GM06990 (cell line): ENCODE data around the gene NR3C2.

Experiments used
- DNase-seq: peaks from one replicate; pipeline ENCODE4 v3.0.0-alpha.2; 2011; ENCODE audit not compliant: insufficient read length; ENCODE audit errors: extremely low read depth
- H3K27me3 ChIP-seq: replicated peaks from 2 replicates; pipeline ENCODE4 v1.6.0; 2011; ENCODE audit warnings: low read length; ENCODE audit not compliant: control insufficient read depth, insufficient read depth
- H3K36me3 ChIP-seq: 2 replicates; pipeline ENCODE4 v1.5.1; 2011; ENCODE audit warnings: low read length; ENCODE audit not compliant: control insufficient read depth, insufficient read depth
- H3K4me3 ChIP-seq: replicated peaks from 2 replicates; pipeline ENCODE4 v1.5.1; 2011; ENCODE audit warnings: low read depth, mild to moderate bottlenecking, control low read depth, low read length
- TF ChIP-seq, protein P1 (sequence below): IDR thresholded peaks from 2 replicates; pipeline ENCODE4 v1.5.1; 2011; ENCODE audit warnings: low read length, control low read depth, mild to moderate bottlenecking, inconsistent platforms; ENCODE audit not compliant: insufficient read depth, poor library complexity, severe bottlenecking

The NR3C2 gene

DNA sequence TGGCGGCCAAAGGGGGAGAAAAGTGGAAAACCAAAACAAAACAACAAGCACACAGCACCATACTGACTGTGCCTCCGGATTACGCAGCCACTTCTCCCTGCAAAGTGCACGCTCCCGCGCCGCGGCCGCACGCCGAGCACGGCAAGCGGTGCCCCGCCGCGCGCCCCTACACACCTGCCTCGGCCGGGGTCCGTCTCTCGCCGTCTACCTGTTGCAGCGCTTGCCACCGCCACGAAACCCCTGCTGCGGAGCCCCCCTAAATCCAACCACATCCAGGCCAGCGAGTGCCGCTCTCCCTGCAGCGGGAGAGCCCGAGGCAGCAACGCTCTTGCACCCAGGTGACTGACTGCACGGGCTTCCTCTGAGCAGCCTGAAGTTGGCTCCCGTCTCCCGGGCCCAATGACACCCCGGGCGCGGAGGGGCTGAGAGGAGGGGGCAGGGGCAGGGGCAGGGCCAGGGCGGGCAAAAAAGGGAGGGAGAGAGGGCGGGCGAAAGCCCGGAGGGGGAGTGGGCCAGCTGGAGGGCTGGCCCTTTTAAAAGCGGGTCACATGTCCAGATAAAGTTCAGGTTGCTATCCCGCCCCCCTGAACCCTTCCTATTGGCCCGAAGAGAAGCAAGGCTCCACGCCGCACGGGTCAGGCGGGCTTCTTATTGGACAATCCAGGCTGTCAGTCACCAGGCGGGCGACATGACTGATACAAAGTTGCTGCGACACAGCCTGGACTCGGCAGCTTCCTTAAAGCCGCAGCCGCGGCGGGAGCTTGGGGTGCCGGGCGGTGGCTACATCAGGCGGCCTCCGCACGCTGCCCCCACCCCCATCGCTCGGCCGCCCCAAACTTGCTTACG lies at the start of gene NR3C2:
TSS of gene NR3C2 (minus strand) at position 429 of the 846 bp plus-strand sequence.
- TF ChIP-seq, protein P1, sequence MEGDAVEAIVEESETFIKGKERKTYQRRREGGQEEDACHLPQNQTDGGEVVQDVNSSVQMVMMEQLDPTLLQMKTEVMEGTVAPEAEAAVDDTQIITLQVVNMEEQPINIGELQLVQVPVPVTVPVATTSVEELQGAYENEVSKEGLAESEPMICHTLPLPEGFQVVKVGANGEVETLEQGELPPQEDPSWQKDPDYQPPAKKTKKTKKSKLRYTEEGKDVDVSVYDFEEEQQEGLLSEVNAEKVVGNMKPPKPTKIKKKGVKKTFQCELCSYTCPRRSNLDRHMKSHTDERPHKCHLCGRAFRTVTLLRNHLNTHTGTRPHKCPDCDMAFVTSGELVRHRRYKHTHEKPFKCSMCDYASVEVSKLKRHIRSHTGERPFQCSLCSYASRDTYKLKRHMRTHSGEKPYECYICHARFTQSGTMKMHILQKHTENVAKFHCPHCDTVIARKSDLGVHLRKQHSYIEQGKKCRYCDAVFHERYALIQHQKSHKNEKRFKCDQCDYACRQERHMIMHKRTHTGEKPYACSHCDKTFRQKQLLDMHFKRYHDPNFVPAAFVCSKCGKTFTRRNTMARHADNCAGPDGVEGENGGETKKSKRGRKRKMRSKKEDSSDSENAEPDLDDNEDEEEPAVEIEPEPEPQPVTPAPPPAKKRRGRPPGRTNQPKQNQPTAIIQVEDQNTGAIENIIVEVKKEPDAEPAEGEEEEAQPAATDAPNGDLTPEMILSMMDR, result no peak
- no peaks in the 10 kb centered on the region; the same call in none of the 2 replicates for H3K27me3 ChIP-seq
- peak within 1 kb of the TSS; percentile 84 for H3K4me3 ChIP-seq
- H3K36me3 ChIP-seq, result no peaks in the 10 kb centered on the region
- peak; percentile 89 for DNase-seq

DNA sequence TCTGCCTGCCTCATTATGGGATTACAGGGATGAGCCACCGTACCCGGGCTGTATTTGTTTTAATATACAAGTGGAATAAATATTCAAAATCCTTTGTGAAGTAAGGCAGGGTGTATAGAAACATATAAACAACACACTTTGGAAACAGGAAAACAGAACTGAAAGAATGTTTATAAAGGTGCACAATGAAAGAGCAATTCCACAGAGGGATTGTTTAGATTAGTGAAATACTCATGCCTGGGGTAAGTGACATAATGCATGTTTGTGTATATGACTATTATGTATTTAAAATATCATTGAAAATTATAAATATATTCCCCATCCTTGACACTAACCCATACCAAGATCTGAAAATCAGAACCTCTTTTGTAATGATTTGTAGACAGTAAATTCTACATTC lies 45.0 kb upstream of the NR3C2 start:
- TF ChIP-seq, protein P1, result no peak
- Histone ChIP-seq H3K4me3 (no peak overlapping the region), H3K36me3 (no peaks in the 10 kb centered on the region), H3K27me3 (no peaks in the 10 kb centered on the region)
- DNase-seq, result no peak

DNA sequence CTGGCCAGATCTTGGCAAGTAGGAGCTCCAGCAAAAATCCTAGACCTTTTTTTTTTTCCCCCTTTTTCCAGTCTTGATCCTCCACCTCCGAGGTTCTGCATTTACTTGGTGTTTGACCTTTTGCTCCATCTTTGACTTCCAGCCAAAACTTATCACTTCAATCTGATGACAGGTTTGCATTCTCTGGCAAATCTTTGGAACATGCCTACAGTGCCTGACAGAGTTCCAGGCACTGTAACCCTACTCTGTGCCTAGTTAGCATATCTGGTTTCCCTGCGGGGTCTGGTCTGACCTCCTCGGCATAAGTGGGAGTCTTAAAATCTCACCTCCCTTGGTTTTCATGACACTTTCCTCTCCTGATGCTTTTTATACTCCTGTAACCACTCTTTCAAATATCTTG lies 39.4 kb upstream of the NR3C2 start:
- no peak for DNase-seq
- no peaks in the 10 kb centered on the region for H3K27me3 ChIP-seq
- TF ChIP-seq, protein P1, result no peak

DNA sequence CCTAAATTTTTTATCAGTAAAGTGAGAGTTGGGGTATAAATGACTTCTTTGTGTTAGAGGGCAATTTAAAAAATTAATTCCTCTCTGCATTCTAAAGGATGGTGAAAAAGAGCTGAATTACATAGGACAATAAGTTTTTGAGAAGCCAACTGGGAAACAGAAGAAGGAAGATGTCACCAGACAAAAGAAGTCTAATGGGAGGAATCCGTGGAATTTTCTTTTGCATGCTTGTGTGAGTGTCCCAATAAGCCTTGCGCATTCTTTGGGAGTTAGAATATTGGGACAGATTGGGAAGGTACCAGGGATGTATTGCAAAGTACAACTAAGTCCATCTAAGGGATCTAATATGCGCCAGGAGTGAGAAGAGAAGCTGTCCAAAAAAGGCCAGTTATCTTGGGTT lies 35.1 kb upstream of the NR3C2 start:
- H3K36me3 ChIP-seq, result no peaks in the 10 kb centered on the region
- H3K4me3 ChIP-seq, result no peak overlapping the region
- DNase-seq, result no peak
- TF ChIP-seq, protein P1, result no peak
- H3K27me3 ChIP-seq, result no peaks in the 10 kb centered on the region

More for the DNA sequence above, 39.4 kb upstream of the NR3C2 start:
- no peak overlapping the region for H3K4me3 ChIP-seq
- no peaks in the 10 kb centered on the region for H3K36me3 ChIP-seq

DNA sequence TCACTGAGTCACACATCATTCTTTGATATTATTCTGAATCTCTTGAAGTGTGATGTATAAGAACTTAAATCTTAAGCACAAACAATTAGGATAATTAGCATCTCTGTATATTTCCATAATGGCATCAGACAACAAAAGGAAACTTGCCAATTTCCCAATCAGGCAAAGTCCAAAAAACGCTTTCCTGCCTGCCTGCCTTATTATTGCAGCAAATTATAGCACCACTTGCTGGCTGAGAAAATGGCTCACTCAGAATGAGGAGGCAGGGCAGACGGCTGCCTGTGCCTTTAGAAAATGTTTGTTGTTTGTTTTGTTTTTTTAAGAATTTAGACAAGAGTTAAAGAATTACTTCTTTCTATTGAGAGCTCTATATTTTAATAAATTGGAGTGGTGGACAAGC lies 27.7 kb upstream of the NR3C2 start:
- TF ChIP-seq, protein P1, result no peak
- Histone ChIP-seq H3K36me3 (no peaks in the 10 kb centered on the region), H3K27me3 (no peaks in the 10 kb centered on the region), H3K4me3 (no peak overlapping the region)
- no peak for DNase-seq
